ENCODE measurements around the gene RAB31.
A peak's percentile ranks its signal among the peaks of the same experiment; 100 is the strongest.

The RAB31 gene

DNA sequence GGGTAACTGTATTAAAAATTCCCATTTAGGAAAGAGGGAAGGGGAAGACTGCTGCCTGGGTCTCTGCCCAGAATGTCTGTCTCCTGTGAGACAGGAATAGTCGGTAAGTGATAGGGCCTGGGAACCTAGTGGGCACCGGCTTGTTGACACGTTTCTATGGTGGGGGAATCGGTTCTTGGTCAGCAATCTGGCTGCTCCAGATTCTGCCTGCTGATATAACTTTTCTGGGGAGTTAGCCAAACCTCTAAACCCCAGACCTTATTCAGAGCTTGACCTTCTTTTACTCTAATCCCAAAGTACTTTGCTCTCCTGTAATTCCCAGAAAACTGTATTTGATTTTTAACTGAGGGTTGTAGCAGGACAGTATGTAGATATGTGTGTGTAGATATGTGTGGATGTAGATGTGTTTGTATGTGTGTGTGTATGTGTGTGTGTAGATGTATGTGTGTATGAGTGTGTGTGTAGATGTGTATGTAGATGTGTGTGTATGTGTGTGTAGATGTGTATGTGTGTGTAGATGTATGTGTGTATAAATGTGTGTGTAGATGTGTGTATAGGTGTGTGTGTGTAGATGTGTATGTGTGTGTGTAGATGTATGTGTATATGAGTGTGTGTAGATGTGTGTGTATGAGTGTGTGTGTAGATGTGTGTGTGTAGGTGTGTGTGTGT, 115.8 kb downstream of the RAB31 start:
- DNase-seq: no peak

DNA sequence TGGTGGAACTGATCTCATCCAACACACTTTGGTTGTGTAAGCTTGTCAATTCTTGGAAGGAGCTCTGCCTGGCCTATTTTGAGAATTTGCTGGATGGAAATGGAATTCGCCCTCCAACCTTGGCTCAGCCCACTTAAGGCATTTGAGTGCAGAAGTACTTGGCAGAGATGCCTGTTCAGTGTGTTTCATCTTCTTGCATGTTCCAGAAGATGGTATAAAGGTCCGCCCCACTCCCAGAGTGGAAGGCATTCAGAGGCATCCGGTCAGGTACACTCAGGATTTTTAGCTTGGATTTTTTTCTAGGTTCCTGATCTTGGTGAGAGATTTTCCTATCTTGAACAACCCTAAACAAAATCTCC, 116.4 kb downstream of the RAB31 start:
- DNase-seq: no peak

DNA sequence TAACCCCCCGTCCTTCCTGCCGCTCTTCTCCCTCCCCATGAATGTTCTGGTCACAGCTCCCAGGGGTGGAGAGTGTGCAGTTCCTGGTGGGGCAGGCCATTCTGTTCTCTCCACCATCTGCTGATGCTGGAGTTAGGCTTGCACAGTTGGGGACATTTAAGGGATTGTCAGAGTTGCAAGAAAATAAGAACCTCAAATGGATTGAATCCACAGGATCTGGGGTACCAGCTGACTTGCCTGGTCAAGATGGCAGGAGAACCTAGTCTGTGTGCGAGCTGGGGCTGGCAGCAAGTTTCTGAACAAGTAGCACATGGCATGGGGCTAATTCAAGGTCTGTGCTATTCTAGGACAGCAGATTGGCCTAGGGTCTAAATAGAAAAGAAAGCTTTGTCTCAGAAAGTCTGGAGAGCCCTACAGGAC, 116.9 kb downstream of the RAB31 start:
- DNase-seq: no peak

DNA sequence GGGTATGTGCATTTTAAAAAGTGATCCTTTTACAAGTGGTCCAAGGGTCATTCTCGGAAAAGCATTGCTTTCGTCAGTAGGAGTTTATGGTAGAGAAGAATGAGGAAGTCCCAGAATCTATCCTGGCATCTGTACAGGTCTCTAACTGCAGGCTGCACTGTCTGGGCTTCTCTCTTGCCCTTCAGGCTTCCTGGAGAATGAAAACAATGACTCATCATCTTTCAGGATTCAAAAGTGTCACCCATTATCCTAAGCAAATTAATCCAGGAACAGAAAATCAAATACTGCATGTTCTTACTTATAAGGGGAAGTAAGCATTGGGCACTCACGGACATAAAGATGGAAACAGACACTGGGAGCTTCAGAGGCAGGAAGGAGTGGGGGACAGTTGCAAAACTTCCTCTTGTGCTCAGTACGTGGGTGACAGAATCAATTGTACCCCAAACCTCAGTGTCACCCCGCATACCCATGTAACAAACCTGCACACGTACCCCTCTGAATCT, 117.5 kb downstream of the RAB31 start:
- peak; percentile 4 for DNase-seq

DNA sequence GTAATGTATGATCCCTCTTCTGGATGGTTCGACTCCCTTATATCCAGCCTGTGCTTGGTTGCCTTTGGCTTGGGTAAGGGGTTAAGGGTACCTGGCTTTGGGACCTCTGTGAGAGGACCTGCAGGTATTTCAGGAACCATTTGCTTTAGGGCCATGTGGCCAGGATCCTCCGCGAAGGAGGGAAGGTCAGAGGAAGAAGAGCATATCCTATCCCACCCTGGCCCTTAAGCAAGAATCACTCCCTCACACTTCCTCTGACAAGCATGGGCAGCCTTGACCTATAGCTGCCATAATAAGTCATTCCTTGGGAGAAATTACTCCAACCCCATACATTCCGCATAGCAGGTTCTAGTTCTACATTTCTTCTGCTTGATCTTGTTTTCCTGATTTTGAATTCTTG, 118.6 kb downstream of the RAB31 start:
- no peak for DNase-seq

DNA sequence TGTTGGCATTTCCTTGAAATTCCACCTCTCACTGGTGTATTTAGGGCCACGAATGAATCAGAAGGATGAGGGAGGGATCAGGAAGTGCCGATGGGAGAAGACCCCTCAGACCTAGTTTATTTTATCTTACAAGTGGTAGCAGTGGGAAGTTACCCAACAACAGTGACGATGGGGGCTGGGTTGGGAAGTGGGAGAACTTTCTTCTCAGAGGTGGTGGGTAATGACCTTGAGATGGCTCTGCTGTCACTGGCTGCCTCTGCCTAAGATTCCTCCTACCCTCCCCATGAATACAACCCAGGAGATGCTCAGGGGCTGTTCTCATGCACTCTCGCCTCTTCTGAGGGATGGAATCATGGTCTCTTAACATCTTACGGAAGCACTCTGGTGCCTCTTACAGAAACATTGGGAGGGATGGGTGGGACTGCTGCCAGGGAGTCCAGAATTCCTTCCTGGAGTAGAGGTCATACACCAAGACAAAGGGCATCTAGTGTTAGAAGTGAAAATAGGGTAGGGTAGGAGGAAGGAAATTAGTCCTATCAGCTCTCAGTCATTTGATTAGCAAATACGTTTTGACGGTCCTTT, 119.2 kb downstream of the RAB31 start:
- DNase-seq: no peak

DNA sequence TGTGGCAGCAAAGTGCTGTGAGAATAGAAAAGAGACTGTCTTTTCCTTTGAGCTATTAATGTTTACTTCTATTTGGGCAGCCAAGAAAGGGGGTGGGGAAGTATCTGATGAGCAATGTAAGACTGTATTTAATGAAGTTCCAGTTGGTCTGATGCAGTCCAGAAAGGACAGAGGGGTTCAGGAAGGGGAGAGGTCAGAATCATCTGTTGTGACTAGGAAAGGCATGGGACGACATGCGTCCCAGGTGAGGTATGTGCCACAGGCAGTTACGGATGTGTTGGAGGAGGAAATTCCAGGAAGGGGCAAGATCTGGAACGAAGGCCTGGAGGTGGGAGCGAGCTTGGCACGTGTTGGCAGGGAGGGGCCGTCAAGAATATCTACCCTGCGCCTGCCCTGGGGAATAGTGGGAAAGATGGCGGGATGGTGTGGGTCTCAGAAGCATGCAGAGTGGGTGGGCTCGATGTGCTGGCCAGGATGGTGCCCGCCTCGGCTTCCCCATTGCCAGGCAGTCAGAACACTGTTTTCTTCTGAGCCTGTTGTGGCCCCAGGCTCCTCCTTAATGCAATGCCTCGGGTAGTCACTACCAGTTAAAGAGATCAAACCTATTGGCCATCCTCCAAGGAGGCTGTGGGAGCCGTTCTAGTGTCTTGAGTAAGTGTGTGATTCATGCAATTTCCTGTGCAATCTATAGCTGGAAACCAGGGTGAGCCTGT, 119.8 kb downstream of the RAB31 start:
- DNase-seq: no peak

DNA sequence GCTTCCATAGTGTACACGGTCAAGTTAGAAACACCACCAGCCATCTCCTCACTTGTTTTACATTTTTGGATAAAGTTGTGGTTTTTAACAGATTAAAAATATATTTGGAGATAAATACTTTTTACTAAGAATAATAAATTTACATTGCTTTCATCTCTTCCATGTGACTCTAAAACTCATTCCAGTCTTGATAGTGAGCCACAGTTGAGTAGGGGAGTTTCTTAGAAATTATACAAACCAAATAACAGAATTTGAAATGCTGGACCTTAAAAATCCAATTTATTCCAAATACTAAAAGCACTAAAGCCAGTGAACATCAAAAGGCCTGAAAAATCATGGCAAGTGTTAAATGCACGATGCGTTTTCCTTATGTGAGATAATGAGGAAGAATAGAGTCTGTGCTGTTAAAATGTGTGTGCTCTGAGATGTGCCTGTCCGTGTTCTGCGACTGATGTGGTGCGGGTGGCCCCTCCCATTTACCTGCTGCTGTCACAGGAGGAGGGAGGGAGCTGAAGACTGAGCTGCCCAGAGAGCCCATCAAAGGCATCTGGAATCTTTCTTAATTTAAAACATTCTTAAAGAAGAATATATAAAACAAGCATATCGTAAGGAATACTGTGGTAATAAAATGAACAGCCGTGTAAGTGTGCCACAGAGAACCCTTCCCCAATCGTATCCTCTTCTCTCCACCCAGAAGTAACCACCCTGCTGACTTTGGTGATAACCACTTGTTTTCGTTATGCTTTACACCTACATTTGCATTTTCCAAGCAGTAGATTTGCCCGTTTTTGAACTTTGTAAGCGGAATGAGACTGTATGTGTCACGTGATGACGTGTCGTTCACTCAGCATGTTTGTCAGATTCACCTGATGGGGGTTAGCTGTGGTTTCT, 120.7 kb downstream of the RAB31 start:
- no peak for DNase-seq

DNA sequence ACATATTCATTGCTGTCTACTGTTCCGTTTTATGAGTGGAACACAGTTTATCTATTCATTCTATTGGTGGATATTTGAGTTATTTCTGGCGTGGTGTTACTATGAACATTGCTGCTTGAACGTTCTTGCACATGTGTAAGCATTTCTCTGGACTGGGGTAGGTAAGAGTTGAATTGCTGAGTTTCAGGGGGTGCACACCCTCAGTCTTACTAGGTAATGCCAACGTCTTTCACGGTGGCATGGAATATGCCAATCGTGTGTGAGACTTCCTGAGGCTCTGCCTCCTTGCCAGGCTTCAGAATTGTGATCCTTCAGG, 121.3 kb downstream of the RAB31 start:
- DNase-seq: no peak

DNA sequence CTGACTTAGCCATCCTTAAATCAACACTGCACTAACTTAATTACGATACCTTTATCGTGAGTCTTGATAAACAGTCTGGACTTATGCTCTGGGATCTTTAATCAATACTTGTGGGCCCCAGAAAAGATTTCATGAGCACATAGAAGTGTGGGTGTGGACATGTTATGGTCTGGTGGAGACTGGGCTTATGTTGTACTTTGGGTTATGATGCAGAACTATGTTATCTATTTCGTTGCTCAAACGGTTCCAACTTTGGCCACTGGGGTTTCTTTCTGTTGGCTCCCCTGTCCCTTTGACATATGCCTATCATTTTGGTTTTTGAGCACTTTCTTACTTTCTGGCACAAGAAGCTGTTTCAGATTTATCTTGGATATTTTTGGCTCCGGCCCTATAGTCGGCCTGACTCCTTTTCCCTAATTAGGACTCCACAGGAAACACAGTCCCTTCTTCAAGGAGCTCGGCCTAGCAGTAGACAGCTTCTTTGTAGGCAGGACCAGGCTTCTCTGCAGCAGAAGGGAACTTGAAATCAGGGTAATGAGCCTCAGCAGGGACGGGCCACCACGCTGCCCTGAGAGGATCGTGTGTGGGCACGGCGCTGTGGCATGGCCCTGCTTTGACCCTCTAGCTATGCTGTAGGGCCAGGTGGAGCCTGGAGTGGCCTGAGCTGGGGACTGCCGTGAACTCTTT, 123.1 kb downstream of the RAB31 start:
- no peak for DNase-seq

DNA sequence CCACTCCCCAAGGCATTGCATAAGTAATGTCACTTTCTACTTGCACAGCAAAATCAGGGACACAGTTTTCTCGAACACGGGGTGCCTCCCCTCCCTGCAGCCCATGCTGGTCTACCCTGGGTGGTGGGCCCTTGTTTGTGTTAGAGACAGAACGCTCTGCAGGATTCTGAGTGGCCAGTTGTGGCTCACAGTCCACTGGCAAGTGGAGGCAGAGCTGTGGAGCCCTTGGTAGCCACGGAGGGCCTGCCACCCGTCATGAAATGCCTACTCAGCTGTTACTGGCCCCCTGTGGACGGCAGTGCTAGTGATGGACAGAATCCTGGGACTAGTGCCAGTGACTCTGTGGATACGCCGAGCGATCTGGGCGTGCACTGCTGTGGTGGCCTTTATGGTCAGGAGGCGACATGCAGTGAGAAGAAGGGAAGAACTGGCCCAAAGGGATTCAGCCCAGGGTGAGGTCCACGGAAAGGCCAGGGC, 123.7 kb downstream of the RAB31 start:
- no peak for DNase-seq

DNA sequence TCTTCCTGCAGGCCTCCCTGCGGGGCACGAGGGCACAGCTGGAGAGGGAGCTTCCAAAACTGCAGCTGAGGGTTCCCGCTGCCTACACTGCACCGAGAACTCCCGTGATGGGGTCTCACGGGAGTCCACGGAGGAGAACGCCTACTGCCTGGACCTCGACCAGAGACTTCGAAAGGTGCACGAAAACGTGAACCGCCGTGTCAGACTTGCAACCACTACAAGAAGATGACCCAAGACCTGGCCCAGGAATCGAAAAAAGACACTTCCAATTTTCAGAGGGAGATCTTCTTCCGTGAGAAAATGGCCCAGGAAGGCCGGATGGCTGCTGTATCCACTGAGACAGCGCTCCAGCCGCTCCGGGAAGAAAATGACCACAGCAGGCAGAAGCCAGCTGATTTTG, 124.8 kb downstream of the RAB31 start:
- DNase-seq: no peak

DNA sequence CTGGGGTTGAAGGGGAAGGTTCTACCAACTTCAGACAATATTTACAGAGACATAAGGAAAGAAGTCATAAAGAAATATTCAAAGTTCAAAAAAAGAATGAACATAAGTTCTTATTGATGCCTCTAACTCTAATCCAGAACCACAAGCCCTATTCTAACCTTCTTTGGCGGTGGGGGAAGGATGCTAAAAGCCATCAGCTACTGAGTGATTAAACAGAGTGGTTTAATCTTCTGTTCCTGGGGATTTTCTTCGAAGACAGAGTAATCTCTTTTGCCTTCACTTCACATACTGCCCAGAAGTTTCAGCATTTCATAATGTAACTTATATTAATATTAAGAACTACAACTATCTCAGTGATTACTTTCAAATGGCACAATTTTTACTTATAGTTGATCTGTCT, 126.5 kb downstream of the RAB31 start:
- no peak for DNase-seq

DNA sequence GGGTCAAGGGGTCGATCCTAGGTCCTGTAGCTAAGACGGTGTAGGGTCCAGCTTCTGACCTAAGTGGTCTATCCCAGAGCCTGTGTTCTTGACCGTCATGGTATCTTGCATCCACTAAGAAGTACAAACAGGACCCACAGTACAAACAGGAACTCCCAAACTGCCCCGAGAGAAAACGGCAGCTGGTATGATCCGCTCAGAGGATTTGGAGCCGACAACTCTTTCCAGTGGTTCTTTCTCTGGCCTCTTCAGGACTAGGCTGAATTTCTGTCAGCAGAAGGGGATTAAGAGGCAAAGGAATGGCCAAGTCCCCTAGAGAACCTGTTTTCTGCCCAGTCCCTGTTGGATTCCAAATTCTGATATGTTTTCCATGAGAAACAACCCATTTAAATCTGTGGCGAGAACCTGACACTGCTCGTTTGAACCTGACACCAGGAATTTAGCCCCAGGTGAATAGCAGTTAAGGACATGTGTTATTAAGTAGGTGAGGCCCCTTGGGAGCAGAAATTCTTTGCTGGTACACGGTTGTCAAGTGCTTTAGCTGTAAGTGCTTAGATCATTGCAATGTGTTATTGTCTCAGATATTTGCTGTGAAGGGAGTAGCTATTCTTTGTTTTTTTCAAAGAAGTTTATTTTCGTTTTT, 127.1 kb downstream of the RAB31 start:
- DNase-seq: peak; percentile 61

DNA sequence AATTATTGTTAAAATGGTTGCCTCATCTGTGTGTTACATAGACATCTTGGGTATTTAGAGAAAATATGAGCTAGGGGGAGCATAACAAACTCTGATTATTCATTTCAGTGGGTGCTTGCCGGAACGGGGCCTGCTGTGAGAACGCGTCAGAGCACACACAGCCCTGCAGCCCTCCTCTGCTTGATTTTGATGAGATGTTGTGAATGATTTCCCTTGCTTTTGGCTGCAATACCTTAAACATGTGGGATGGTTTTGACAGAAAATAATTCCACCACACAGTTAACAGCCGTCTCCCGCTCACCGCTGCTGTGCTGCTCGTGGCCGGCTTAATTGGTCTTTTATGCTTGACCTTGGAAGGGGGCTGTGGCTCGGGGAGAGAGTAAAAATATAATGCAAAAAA, 127.7 kb downstream of the RAB31 start:
- DNase-seq: peak; percentile 35

DNA sequence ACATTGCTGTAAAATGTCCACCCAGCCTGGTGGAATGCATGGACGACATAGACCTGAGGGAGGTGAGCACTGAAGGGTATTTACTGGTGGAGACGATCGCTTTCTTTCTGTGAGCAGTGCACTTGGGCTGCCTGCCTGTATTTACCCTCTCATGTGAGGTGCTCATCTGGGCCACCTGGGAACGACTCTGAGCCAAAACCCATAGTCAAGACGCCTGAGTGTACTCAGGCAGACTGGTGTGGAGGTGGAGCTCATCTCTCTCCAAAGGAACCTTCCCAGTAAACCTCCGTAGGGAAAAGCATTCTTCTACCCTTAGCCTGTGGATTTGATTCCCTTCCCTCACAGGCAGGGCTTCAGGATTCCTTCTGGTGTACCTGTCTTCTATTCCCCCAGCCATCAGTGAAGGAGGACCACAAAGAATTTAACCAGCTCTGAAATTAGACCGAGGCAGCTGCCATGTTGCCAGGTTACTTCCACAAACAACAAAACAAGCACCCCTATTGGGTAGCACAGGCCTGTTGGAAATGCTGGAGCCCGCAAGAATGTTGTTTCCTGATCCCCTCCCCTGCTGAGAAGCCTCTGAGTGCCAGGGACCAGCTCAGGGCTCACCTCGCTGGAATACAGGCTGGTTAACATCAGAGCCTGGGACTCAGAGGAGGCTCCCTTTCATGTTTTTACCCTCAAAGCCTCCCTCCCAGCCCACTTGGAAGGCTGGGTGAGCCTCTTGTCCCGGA, 130.2 kb downstream of the RAB31 start:
- DNase-seq: peak; percentile 60

DNA sequence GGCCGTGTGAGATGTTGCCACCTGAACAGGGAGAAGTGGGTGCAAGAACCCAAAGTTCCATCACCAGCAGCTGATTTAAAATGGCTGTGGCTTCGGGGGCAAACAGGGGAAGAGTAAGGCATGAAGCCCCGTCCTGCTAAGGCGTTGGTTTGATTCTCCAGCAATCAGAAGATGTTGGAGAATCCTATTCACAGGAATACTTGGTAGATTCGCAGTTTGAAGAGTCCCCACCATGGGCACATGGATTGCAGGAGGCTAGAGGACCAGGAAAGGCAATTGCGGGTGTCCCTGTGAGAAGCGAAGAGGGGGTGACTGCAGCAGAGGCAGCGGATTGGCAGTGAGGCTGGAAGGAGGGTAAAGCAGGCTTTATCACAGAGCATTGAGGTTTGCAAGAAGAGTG, 131.1 kb downstream of the RAB31 start:
- DNase-seq: no peak

DNA sequence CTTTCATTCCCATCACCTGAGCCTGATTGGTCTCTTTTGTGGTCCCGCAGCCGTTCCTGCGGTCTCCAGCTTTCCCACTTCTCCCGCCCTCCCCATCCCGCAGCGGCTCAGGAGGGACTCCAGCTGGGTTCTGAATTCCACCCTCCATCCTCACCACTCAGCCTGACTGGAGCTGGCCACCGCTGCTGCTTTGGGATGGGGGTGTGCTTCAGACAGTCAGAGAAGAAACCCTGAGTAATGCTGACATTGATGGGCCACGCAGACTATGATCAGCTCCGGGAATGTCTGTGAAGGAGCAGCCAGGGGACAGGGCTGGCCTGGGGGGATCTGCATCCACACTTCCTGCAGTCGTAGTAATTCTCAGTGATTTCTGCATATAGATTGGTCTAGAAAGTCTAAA, 131.8 kb downstream of the RAB31 start:
- no peak for DNase-seq

DNA sequence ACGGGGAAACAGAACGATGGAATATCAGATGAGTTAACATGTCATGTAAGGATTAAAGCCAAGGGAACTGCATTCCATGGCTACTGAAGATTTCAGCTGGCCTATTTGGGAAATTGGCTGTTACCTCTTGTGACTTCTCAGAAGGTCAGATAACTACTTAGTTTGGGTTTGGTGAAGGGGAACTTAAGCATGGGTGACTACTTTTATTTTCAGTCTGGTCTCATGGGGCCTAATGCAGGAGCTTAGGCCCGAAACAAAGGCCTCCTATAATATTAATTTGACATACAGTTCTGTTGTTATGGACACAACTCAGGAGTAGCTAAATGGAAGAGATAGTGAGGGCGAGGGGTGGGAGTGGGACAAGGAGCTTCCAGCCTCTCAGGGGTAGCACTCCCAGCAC, 133.7 kb downstream of the RAB31 start:
- DNase-seq: no peak

DNA sequence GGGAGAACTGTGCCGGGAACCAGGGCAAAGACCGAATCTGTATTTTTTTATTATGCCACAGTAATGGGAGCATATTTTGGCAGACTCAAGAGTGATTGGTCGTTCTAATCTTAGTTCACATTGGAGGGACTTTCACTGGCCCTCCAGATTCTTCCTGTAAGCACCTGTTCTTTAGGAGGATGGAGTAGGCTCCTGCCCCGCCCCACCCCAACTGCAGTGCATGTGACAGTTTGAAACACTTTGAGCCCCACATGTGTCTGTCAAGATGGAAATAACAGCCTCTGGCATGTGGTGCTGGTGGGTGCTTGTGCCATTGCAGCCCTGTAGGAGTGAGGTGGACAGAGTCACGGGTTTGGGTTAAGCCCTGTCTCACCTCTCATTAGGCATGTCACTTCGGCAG, 134.3 kb downstream of the RAB31 start:
- no peak for DNase-seq

DNA sequence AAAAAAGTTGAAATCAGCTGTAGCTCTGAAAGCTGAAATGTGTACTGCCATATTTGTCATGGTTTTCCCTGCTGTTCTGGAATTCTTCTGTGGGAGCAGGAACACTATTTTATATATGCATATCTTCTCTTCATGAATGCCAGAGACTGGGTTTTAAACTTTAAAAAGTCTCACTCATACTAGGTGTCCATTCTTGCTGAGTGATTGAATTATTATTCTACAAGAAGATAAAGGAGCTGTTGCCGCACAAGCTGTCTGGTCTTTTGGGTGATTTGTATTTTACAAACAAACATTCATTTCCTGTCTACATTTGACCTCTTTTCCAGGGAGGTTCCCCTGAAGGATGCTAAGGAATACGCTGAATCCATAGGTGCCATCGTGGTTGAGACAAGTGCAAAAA, 137.2 kb downstream of the RAB31 start:
- DNase-seq: no peak

Data from NCI-H345 (cell line).